Adrenal gland (tissue), 12 donors: Measurements from ENCODE around the gene ACVRL1. TPM values are rescaled to one million over a fixed set of nuclear protein-coding genes. Genes with fewer than 3 reads are reported as not detected.

Experiments
- DNase-seq, 7 donors: peaks; one replicate each; pipeline ENCODE4 v3.0.0-alpha.2; 2019 to 2020
- H3K27ac ChIP-seq, 5 donors: fragments of 200-600 bp; sonication (generic) in 4 of 5; 1 replicate in 3 of 5; 2 replicates in 2 of 5; pipeline versions ENCODE4 v1.5.1 to v1.8.0; 2016 to 2020; ENCODE audit warnings: mild to moderate bottlenecking in 1 of 5
- H3K27me3 ChIP-seq: fragments of 200-600 bp; 2 replicates; pipeline ENCODE4 v1.8.0; 2021
- H3K36me3 ChIP-seq, 2 donors: fragments of 200-600 bp; replicated peaks in 1 of 2; 1 replicate in 1 of 2; 2 replicates in 1 of 2; pipeline versions ENCODE4 v1.5.1 to v1.8.0; 2018 to 2022
- H3K4me1 ChIP-seq, 2 donors: fragments of 200-600 bp; replicated peaks in 1 of 2; 1 replicate in 1 of 2; 2 replicates in 1 of 2; pipeline versions ENCODE4 v1.5.1 to v1.8.0; 2018 to 2021
- H3K4me3 ChIP-seq, 4 donors: fragments of 200-600 bp; sonication (generic) in 3 of 4; one replicate each; pipeline ENCODE4 v1.5.1; 2016 to 2018
- H3K9me3 ChIP-seq, 3 donors: fragments of 200-600 bp; sonication (generic) in 1 of 3; replicated peaks in 1 of 3; 1 replicate in 2 of 3; 2 replicates in 1 of 3; pipeline versions ENCODE4 v1.5.1 to v1.8.0; 2016 to 2021
- CTCF ChIP-seq, 6 experiments: fragments of 450-650 bp in 4 of 6; fragments of 200-600 bp in 2 of 6; sonication (generic) in 1 of 6; IDR thresholded peaks; 1 replicate in 5 of 6; 2 replicates in 1 of 6; pipeline versions ENCODE4 v1.5.1 to v1.8.0; 2016 to 2021; ENCODE audit warnings: antibody characterized with exemption in 6 of 6, mild to moderate bottlenecking in 2 of 6, moderate library complexity in 1 of 6
- POLR2A ChIP-seq, 2 donors: fragments of 450-650 bp; IDR thresholded peaks; one replicate each; pipeline ENCODE4 v1.6.1; 2017; ENCODE audit warnings: antibody characterized with exemption in 2 of 2, mild to moderate bottlenecking in 2 of 2, moderate library complexity in 1 of 2
- WGBS, 4 donors: extraction: QIAGEN DNeasy Blood & Tissue Kit in 2 of 4; methylation state at CpG; one replicate each; pipeline versions ENCODE4 v1.1.5 to v1.1.7; 2013 to 2017; 5-methylcytosine and 5-hydroxymethylcytosine counted together
- intact Hi-C, 2 donors: fragments of 100-400 bp; cut with DNase I; formaldehyde crosslinking; loops; one replicate each; pipeline versions ENCODE4 v1.14.1 to v1.15.0; 2022 to 2023
- polyA plus RNA-seq, 3 donors: library from polyadenylated mRNA; stranded (reverse); fragments of 200-250 nt in 2 of 3; fragments of 350-450 nt in 1 of 3; fragmentation: Illumina TruSeq in 1 of 3; extraction: RNeasy Lipid Tissue Mini Kit (QIAGEN cat#74804) in 1 of 3; gene quantifications; one replicate each; pipeline ENCODE4 v1.2.3, GENCODE V29; 2013 to 2014
- total RNA-seq, 9 donors: library from RNA; depleted of rRNA in 4 of 9; stranded (reverse); fragments of >200 nt in 4 of 9; fragments of 120-200 nt in 1 of 9; fragmentation: NEBNext Ultra II Directional in 1 of 9; extraction: Animal tissue kit (Norgen Biotek cat#: 25700) in 1 of 9; gene quantifications; one replicate each; pipeline versions ENCODE4 v1.1.0 to v1.2.4, GENCODE V29; 2013 to 2023
- donor health status: healthy with polysubstance abuse.
- donor health status: Bipolar disorder and iron deficiency.
- donor health status: DM: yes; HTN: yes; CAD: no.
- donor health status: DM: no; HTN: no; CAD: no.
- donor health status: DM: no; HTN: no; CAD: no.
- donor health status: DM: yes; HTN: yes; CAD: no.

Gene ACVRL1
- total and polyA plus RNA-seq, 12 donors, result 7.8 to 117 (median 43.7) TPM

- H3K27ac ChIP-seq, result no peak overlapping the region
- no peak overlapping the region for H3K4me3 ChIP-seq
- intact Hi-C loops, result no loop called here
- no peak for DNase-seq
- H3K4me1 ChIP-seq, result peaks cover 11 to 46% of the 10 kb centered on the region in 2 donors
- H3K9me3 ChIP-seq, result no peaks in the 10 kb centered on the region
- peaks cover 0 to 15% of the 10 kb centered on the region in 2 donors for H3K36me3 ChIP-seq
- 76 to 83% (median 82%) methylated on average over 16 to 17 of the region's 17 CpGs for WGBS, 4 donors
- H3K27me3 ChIP-seq, result no peaks in the 10 kb centered on the region
- TF ChIP-seq CTCF (IDR thresholded peaks at IDR 0.05), result no peak
- TF ChIP-seq POLR2A (IDR thresholded peaks at IDR 0.05), result no peak
Measured at GRCh38 chr12:51914034-51914923, 7.0 kb downstream of the ACVRL1 start.

GRCh38 chr12:51915003-51915625 is 7.8 kb downstream of the ACVRL1 start:
- intact Hi-C loops, result no loop called here
- Histone ChIP-seq H3K36me3 (peaks cover 0 to 15% of the 10 kb centered on the region in 2 donors), H3K9me3 (no peaks in the 10 kb centered on the region), H3K27me3 (no peaks in the 10 kb centered on the region), H3K27ac (no peak overlapping the region), H3K4me1 (peaks cover 11 to 43% of the 10 kb centered on the region in 2 donors), H3K4me3 (no peak overlapping the region)
- no peak for TF ChIP-seq CTCF (IDR thresholded peaks at IDR 0.05)
- TF ChIP-seq POLR2A (IDR thresholded peaks at IDR 0.05), result no peak
- DNase-seq, result no peak
- 82 to 90% (median 84%) methylated on average over 14 to 28 of the region's 28 CpGs for WGBS, 4 donors

GRCh38 chr12:51915951-51916350 is 8.6 kb downstream of the ACVRL1 start:
- WGBS, 4 donors, result 90 to 100% (median 93%) methylated on average over 3 to 11 of the region's 11 CpGs
- TF ChIP-seq POLR2A (IDR thresholded peaks at IDR 0.05) (no peak), CTCF (IDR thresholded peaks at IDR 0.05) (no peak)

GRCh38 chr12:51917041-51917590 is 9.8 kb downstream of the ACVRL1 start:
- 79 to 90% (median 84%) methylated on average over 10 of the region's 10 CpGs for WGBS, 4 donors
- H3K36me3 ChIP-seq, result peaks cover 0 to 15% of the 10 kb centered on the region in 2 donors
- H3K9me3 ChIP-seq, result no peaks in the 10 kb centered on the region
- peaks cover 0 to 26% of the 10 kb centered on the region in 2 donors for H3K4me1 ChIP-seq
- no peak overlapping the region for H3K27ac ChIP-seq
- H3K4me3 ChIP-seq, result no peak overlapping the region
- DNase-seq, result no peak
- no peaks in the 10 kb centered on the region for H3K27me3 ChIP-seq
- intact Hi-C loops, result no loop called here
- no peak for TF ChIP-seq POLR2A (IDR thresholded peaks at IDR 0.05)
- no peak for TF ChIP-seq CTCF (IDR thresholded peaks at IDR 0.05)

More at GRCh38 chr12:51915951-51916350, 8.6 kb downstream of the ACVRL1 start:
- Histone ChIP-seq H3K4me3 (no peak overlapping the region), H3K27me3 (no peaks in the 10 kb centered on the region), H3K4me1 (peaks cover 9 to 34% of the 10 kb centered on the region in 2 donors), H3K36me3 (peaks cover 0 to 15% of the 10 kb centered on the region in 2 donors), H3K27ac (no peak overlapping the region), H3K9me3 (no peaks in the 10 kb centered on the region)
- DNase-seq, result no peak
- intact Hi-C loops, result no loop called here
